HG03135 (cell line): Measurements from ENCODE around the gene CXADR.
"Not testable (repeated sequence)": the region's sequence is repeated elsewhere in the genome, so short reads cannot be mapped to it uniquely, and the experiment has no call there.

Experiments
- ATAC-seq: cut with Tn5 transposase; IDR thresholded peaks from one replicate; pipeline ENCODE4 v1.9.1; 2021; ENCODE audit warnings: mild to moderate bottlenecking, moderate library complexity; ENCODE audit not compliant: unreplicated experiment

CXADR gene

GRCh38 chr21:17512253-17513213 lies at the start of gene CXADR:
Gene CXADR, plus strand, starts transcription at chr21:17513043. Its CDS starts 87 bp downstream, at chr21:17513130.
- ATAC-seq, result peak; percentile 91

DNA sequence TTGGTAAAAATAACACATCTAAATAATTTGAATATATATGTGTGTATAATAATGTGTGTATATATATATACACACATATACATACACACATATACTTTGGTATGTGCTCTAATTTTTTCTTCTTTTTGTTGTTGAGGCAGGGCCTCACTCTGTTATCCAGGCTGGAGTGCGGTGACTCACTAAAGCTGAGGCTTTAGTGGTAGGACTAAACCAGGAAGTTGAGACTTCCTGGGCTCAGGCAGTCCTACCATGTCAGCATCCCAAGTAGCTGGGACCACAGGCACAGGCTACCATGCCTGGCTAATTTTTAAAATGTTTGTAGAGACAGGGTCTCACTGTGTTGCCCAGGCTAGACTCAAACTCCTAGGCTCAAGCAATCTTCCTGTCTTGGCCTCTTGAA lies 46.7 kb upstream of the CXADR start:
- ATAC-seq, result no peak

DNA sequence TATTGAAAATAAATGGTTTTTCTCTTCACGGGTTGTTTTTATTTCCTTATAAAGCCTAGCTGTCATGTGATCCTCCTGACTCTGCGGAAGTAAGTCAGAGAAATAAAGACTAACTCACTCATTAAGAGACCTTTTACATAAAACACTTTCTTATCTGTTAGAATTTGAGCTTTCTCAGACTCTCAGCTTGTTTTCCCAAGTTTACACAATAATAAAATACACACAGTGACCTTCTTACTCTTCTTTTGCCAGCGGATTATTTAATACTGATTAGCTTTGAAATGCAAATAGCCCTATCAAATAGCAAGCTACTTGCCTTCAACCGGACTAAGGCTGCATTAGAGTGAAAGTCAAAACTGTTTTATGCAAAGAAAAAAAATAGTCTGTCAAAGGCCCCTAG lies 45.5 kb upstream of the CXADR start:
- no peak for ATAC-seq

DNA sequence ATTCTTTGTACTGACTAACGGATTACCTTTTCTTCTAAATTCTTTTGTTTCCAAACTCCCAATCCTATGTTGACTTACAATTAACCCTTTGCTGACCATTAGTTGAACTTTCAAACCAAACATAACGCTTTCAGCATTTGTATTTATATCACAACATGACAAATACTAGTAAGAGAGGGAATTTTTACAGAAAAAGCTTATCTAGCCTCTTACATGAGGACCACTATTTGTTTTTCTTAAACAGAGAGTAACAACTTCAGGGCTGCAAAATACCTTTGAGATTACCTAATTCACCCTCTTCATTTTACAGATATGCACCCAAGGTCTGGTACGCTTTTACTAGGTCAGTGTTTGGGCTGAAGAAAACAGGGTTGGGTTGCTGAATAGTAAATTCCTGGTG lies 45.0 kb upstream of the CXADR start:
- no peak for ATAC-seq

GRCh38 chr21:17468698-17469097 lies 44.1 kb upstream of the CXADR start:
- no peak for ATAC-seq

GRCh38 chr21:17469727-17470126 lies 43.1 kb upstream of the CXADR start:
- no peak for ATAC-seq

DNA sequence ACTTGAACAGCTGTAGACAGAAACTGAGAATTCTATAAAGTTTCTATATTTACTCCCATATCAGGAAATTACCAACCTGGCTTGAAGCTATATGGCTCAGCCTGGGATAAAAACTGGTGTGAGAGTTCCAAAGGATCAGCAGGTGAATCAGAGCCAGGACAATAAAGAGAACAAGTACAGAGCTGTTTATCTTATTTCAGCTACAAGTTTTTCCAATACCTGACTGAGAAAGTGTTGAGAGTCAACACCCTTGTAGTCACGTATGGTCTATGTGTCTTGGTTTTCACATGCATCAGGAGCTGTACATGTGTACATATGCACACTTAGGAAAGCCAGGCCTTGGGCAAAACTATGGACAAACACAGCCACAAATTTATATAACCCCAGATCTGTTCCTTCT lies 40.7 kb upstream of the CXADR start:
- ATAC-seq, result no peak

DNA sequence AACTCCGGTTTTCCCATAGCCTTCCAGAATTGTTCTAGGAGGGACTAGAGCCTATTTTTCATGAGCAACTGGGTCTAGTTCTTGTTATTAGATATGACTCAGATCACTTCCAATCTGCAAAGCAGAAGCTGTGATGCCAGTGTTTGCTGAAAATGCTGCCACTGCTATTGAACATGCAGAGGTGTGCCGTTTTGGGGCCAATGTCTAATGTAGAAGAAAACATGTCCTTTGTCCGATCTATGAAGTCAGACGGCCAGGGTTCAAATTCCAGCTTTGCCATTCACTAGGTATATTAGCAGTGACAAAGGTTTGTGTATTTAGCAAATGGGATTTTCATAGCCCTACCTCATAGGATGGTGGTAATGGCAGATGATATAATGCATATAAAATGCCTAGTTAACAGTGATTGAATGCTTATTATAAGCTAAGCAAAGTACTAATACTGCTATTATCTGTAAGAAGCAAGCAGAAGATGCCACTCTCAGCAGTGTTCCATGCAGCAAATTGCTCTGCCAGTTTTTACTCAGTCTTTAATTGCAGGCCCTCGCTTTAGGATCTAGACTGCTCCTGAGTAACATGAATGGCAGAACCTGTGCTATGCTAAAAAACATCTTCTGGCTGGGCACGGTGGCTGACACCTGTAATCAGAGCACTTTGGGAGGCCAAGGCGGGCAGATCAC lies 40.1 kb upstream of the CXADR start:
- ATAC-seq, result no peak

GRCh38 chr21:17476006-17476405 lies 36.8 kb upstream of the CXADR start:
- ATAC-seq, result no peak

GRCh38 chr21:17478156-17478555 lies 34.7 kb upstream of the CXADR start:
- not testable (repeated sequence) for ATAC-seq

- ATAC-seq, result no peak
Observed at GRCh38 chr21:17479606-17480005, 33.2 kb upstream of the CXADR start.

GRCh38 chr21:17482928-17483327 lies 29.9 kb upstream of the CXADR start:
- no peak for ATAC-seq

- no peak for ATAC-seq
Observed at GRCh38 chr21:17488620-17489019, 24.2 kb upstream of the CXADR start.

DNA sequence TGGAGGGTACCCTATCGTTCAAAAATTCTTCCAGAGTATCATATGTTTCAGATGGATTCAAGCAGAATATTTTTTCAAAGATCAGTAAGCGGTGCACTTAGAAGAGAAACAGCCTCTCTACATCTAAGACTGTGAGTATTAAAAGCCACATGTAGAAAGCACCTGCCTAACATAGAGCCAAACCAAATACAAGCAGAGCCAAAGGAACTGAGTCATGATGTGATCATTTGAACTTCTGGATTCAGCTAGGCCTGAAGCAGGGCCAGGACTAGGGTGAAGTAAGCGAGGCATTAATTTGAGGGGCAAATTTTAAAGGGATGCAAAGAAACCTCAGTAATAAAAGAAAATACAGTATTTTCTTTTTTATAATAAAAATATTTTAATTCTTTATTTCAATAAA lies 23.3 kb upstream of the CXADR start:
- not testable (repeated sequence) for ATAC-seq

GRCh38 chr21:17491716-17492414 lies 21.0 kb upstream of the CXADR start:
- no peak for ATAC-seq

GRCh38 chr21:17492415-17493168 lies 20.3 kb upstream of the CXADR start:
- no peak for ATAC-seq

DNA sequence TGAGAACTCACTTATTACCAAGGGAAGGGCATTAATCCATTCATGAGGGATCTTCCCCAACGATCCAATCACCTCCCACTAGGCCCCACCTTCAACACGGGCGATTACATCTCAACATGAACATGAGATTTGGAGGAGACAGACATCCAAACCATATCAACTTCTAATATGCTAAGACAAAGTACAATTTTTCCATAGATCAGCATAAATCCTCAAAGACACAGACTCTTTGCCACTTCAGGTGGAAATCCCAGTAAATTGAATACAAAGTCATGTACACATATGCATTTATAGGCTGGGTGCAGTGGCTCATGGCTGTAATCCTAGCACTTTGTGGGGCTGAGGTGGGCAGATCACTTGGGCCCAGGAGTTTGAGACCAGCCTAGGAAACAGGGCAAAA lies 18.8 kb upstream of the CXADR start:
- ATAC-seq, result no peak

- no peak for ATAC-seq
Observed at GRCh38 chr21:17495680-17496079, 17.2 kb upstream of the CXADR start.

DNA sequence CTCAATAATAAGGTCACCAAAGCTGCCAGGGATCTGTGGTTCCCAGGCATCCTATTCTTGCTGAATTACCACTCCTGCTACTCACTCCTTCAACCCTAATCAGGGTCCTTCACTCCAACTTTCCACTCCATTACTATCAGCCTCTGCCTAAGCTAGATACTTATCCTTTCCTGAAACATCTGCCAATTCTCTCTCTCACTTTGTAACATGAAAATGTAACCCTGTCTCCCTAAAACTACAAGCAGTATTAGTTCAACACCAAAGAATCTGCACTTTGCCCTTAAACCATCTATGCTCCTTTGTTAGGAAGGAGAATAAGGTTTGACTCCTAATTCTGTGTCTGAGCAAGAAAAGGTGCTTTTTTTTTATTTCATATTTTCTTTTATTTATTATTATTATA lies 15.5 kb upstream of the CXADR start:
- no peak for ATAC-seq

DNA sequence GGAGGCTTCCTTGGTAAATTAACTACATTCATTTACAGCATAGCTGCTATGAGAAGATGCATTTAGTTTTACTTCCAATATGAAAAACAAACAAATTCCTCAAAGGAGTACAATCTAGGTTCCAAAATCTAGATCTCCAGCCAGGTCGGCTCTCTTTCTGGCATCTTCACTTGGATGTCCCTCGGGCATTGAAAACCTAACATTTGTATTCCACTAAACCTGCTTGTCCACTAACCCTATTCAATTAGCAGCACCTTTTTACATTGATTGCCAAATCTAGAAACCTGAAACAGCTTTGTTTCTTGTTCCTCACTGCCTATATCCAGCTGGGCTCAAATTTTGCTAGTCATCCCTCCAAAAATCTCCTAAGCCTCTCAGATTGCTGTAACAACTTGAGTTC lies 14.3 kb upstream of the CXADR start:
- ATAC-seq, result no peak
